Psoas muscle (tissue), 8 donors: ENCODE measurements around the gene CROCC. TPM values are rescaled to one million over a fixed set of nuclear protein-coding genes. Genes with fewer than 3 reads are reported as not detected.

Source experiments
- ATAC-seq, 4 donors: fragments of 200-7000 bp; cut with Tn5 transposase; one replicate each; pipeline ENCODE4 v1.9.1; 2020; ENCODE audit warnings: moderate library complexity in 3 of 4, mild to moderate bottlenecking in 2 of 4
- DNase-seq, 2 donors: peaks; one replicate each; pipeline ENCODE4 v3.0.0-alpha.2; 2020
- H3K27ac ChIP-seq: fragments of 200-600 bp; one replicate; pipeline ENCODE4 v1.8.0; 2022
- H3K27me3 ChIP-seq, 3 donors: fragments of 200-600 bp in 1 of 3; one replicate each; pipeline versions ENCODE4 v1.6.1 to v1.8.0; 2013 to 2022; ENCODE audit warnings: low read length in 2 of 3, mild to moderate bottlenecking in 2 of 3, moderate library complexity in 1 of 3; ENCODE audit not compliant: insufficient read depth in 3 of 3
- H3K36me3 ChIP-seq, 2 donors: fragments of 200-600 bp in 1 of 2; one replicate each; pipeline versions ENCODE4 v1.6.1 to v1.8.0; 2013 to 2022; ENCODE audit warnings: low read depth in 1 of 2, mild to moderate bottlenecking in 1 of 2, moderate library complexity in 1 of 2; ENCODE audit not compliant: insufficient read depth in 1 of 2
- H3K4me1 ChIP-seq: fragments of 200-600 bp; one replicate; pipeline ENCODE4 v1.8.0; 2022
- H3K4me3 ChIP-seq: fragments of 200-600 bp; one replicate; pipeline ENCODE4 v1.8.0; 2022; ENCODE audit warnings: mild to moderate bottlenecking
- H3K9me3 ChIP-seq: fragments of 200-600 bp; one replicate; pipeline ENCODE4 v1.8.0; 2022
- WGBS, 3 donors: extraction: QIAGEN DNeasy Blood & Tissue Kit; methylation state at CpG; one replicate each; pipeline versions ENCODE4 v1.1.6 to v1.1.7; 2013; 5-methylcytosine and 5-hydroxymethylcytosine counted together
- intact Hi-C, 2 donors: fragments of 100-400 bp; cut with DNase I; formaldehyde crosslinking; loops; one replicate each; pipeline versions ENCODE4 v1.11.0 to v1.14.2; 2022
- polyA plus RNA-seq, 3 donors: library from polyadenylated mRNA; stranded (reverse); fragments of 200-250 nt; gene quantifications; one replicate each; pipeline ENCODE4 v1.2.3, GENCODE V29; 2013
- total RNA-seq, 4 donors: library from RNA; stranded (reverse); fragmentation: NEBNext Ultra II Directional in 2 of 4; extraction: Animal tissue kit (Norgen Biotek cat#: 25700) in 2 of 4; gene quantifications; one replicate each; pipeline versions ENCODE4 v1.2.1 to v1.2.4, GENCODE V29; 2021 to 2023
- TF ChIP-seq, protein P1 (sequence below): fragments of 200-600 bp; IDR thresholded peaks from one replicate; pipeline ENCODE4 v1.8.0; 2022; ENCODE audit warnings: antibody characterized with exemption
- donor health status: healthy with polysubstance abuse.
- donor health status: DM: no; HTN: no; CAD: no; lungs with moderate emphysema.
- donor health status: Bipolar disorder and iron deficiency.
- donor health status: healthy.
- donor health status: DM: yes; HTN: yes; CAD: no.
- donor health status: DM: no; HTN: no; CAD: no.
- donor health status: DM: no; HTN: no; CAD: no.
- donor health status: DM: yes; HTN: yes; CAD: no.

The CROCC gene
- total and polyA plus RNA-seq, 7 donors, result 3.1 to 6.5 (median 4.8) TPM

GRCh38 chr1:16971341-16972188, 49.8 kb downstream of the CROCC start:
- Histone ChIP-seq H3K27me3 (no peaks in the 10 kb centered on the region), H3K4me1 (no peaks in the 10 kb centered on the region), H3K9me3 (no peaks in the 10 kb centered on the region), H3K36me3 (peaks cover 0 to 23% of the 10 kb centered on the region in 2 donors), H3K27ac (no peak overlapping the region), H3K4me3 (no peak overlapping the region)
- DNase-seq, result no peak
- peak in 2 of 4 donors; percentile 10 to 33 for ATAC-seq
- 67 to 74% (median 70%) methylated on average over 24 to 28 of the region's 28 CpGs for WGBS, 3 donors
- intact Hi-C loops, result no loop called here
- TF ChIP-seq, protein P1, sequence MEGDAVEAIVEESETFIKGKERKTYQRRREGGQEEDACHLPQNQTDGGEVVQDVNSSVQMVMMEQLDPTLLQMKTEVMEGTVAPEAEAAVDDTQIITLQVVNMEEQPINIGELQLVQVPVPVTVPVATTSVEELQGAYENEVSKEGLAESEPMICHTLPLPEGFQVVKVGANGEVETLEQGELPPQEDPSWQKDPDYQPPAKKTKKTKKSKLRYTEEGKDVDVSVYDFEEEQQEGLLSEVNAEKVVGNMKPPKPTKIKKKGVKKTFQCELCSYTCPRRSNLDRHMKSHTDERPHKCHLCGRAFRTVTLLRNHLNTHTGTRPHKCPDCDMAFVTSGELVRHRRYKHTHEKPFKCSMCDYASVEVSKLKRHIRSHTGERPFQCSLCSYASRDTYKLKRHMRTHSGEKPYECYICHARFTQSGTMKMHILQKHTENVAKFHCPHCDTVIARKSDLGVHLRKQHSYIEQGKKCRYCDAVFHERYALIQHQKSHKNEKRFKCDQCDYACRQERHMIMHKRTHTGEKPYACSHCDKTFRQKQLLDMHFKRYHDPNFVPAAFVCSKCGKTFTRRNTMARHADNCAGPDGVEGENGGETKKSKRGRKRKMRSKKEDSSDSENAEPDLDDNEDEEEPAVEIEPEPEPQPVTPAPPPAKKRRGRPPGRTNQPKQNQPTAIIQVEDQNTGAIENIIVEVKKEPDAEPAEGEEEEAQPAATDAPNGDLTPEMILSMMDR, result no peak

- no peaks in the 10 kb centered on the region for H3K9me3 ChIP-seq
- H3K4me3 ChIP-seq, result no peak overlapping the region
- TF ChIP-seq, protein P1, result no peak
- DNase-seq (no peak), ATAC-seq (no peak)
- H3K36me3 ChIP-seq, result peaks cover 0 to 19% of the 10 kb centered on the region in 2 donors
- 81 to 87% (median 86%) methylated on average over 10 to 11 of the region's 11 CpGs for WGBS, 3 donors
- H3K4me1 ChIP-seq, result no peaks in the 10 kb centered on the region
- no peak overlapping the region for H3K27ac ChIP-seq
- no peaks in the 10 kb centered on the region for H3K27me3 ChIP-seq
- intact Hi-C loops, result no loop called here
Observed at GRCh38 chr1:16972189-16972895, 50.6 kb downstream of the CROCC start.

- intact Hi-C loops, result no loop called here
- WGBS, 3 donors, result 81 to 90% (median 85%) methylated on average over 9 of the region's 9 CpGs
- no peak overlapping the region for H3K27ac ChIP-seq
- TF ChIP-seq, protein P1, result no peak
- H3K36me3 ChIP-seq, result peaks cover 0 to 12% of the 10 kb centered on the region in 2 donors
- H3K27me3 ChIP-seq, result no peaks in the 10 kb centered on the region
- H3K4me1 ChIP-seq, result no peaks in the 10 kb centered on the region
- H3K4me3 ChIP-seq, result no peak overlapping the region
- ATAC-seq, result no peak
- H3K9me3 ChIP-seq, result no peaks in the 10 kb centered on the region
- no peak for DNase-seq
Observed at GRCh38 chr1:16973215-16973614, 51.5 kb downstream of the CROCC start.

- ATAC-seq, result no peak
- Histone ChIP-seq H3K4me1 (no peaks in the 10 kb centered on the region), H3K27ac (no peak overlapping the region), H3K9me3 (no peaks in the 10 kb centered on the region), H3K27me3 (peaks cover 0 to 4% (median 2%) of the 10 kb centered on the region in 3 donors), H3K36me3 (peaks cover 0 to 4% of the 10 kb centered on the region in 2 donors), H3K4me3 (no peak overlapping the region)
- intact Hi-C loops, result no loop called here
- WGBS, 3 donors, result 34 to 62% (median 40%) methylated on average over 14 of the region's 14 CpGs
- DNase-seq, result no peak
- TF ChIP-seq, protein P1, result no peak
Observed at GRCh38 chr1:16975211-16975610, 53.5 kb downstream of the CROCC start.
